Ovary (tissue), 9 donors: ENCODE results near the gene MOB3B. TPM values are rescaled to one million over a fixed set of nuclear protein-coding genes. Genes with fewer than 3 reads are reported as not detected.

Experiments used
- DNase-seq, 5 donors: peaks; one replicate each; pipeline ENCODE4 v3.0.0-alpha.2; 2019 to 2020
- H3K27ac ChIP-seq, 2 donors: fragments of 200-600 bp; one replicate each; pipeline versions ENCODE4 v1.5.1 to v1.8.0; 2019 to 2022
- H3K27me3 ChIP-seq: fragments of 200-600 bp; one replicate; pipeline ENCODE4 v1.8.0; 2022
- H3K36me3 ChIP-seq: fragments of 200-600 bp; sonication (generic); one replicate; pipeline ENCODE4 v1.5.1; 2019
- H3K4me1 ChIP-seq: one replicate; pipeline ENCODE4 v1.8.1; 2013; ENCODE audit warnings: mild to moderate bottlenecking, moderate library complexity; ENCODE audit not compliant: insufficient read depth
- H3K4me3 ChIP-seq: fragments of 200-600 bp; sonication (generic); one replicate; pipeline ENCODE4 v1.5.1; 2017
- H3K9me3 ChIP-seq, 2 donors: fragments of 200-600 bp in 1 of 2; sonication (generic) in 1 of 2; one replicate each; pipeline versions ENCODE4 v1.5.1 to v1.8.1; 2013 to 2019; ENCODE audit warnings: mild to moderate bottlenecking in 1 of 2, moderate library complexity in 1 of 2
- CTCF ChIP-seq, 3 donors: fragments of 450-650 bp in 2 of 3; fragments of 200-600 bp in 1 of 3; IDR thresholded peaks; one replicate each; pipeline versions ENCODE4 v1.5.1 to v1.8.0; 2016 to 2022; ENCODE audit warnings: antibody characterized with exemption in 3 of 3, mild to moderate bottlenecking in 1 of 3
- EP300 ChIP-seq: sonication (generic); formaldehyde crosslinking; IDR thresholded peaks from one replicate; pipeline ENCODE4 v1.6.1; 2017; ENCODE audit warnings: antibody characterized with exemption
- POLR2A ChIP-seq: fragments of 450-650 bp; IDR thresholded peaks from one replicate; pipeline ENCODE4 v1.6.1; 2017; ENCODE audit warnings: antibody characterized with exemption, mild to moderate bottlenecking, moderate library complexity
- WGBS, 3 donors: extraction: QIAGEN DNeasy Blood & Tissue Kit in 1 of 3; methylation state at CpG; one replicate each; pipeline versions ENCODE4 v1.1.5 to v1.1.7; 2013 to 2017; 5-methylcytosine and 5-hydroxymethylcytosine counted together
- intact Hi-C, 4 donors: fragments of 100-400 bp; cut with DNase I; formaldehyde crosslinking; loops; one replicate each; pipeline versions ENCODE4 v1.11.0 to v1.15.1; 2022 to 2023
- polyA plus RNA-seq, 2 donors: library from polyadenylated mRNA; stranded (reverse); fragments of 200-250 nt in 1 of 2; fragments of 350-450 nt in 1 of 2; fragmentation: Illumina TruSeq in 1 of 2; extraction: RNeasy Lipid Tissue Mini Kit (QIAGEN cat#74804) in 1 of 2; gene quantifications; one replicate each; pipeline ENCODE4 v1.2.3, GENCODE V29; 2013 to 2014
- total RNA-seq, 7 donors: library from RNA; depleted of rRNA in 2 of 7; stranded (reverse); fragments of >200 nt in 2 of 7; fragmentation: NEBNext Ultra II Directional in 3 of 7; extraction: Animal tissue kit (Norgen Biotek cat#: 25700) in 3 of 7; gene quantifications; one replicate each; pipeline versions ENCODE4 v1.1.0 to v1.2.4, GENCODE V29; 2016 to 2023
- donor health status: DM: no; HTN: no; CAD: no; lungs with moderate emphysema.
- donor health status: DM: no; HTN: no; CAD: no.
- donor health status: Bipolar disorder and iron deficiency.
- donor health status: DM: yes; HTN: yes; CAD: no.
- donor health status: DM: no; HTN: no; CAD: no.
- donor health status: DM: yes; HTN: yes; CAD: no.

Gene MOB3B
- total and polyA plus RNA-seq, 9 donors: 16.3 to 68.2 (median 28.1) TPM

- WGBS, 3 donors: 0 to 2% (median 0%) methylated on average over 24 to 25 of the region's 25 CpGs
- intact Hi-C loops: loop anchor here (2.0 to 10.0 kb wide), 5 partner anchors 54 to 192 kb away; no protein-coding TSS in a partner anchor
Observed at GRCh38 chr9:27528886-27529315, 713 bp downstream of the MOB3B start.

GRCh38 chr9:27528076-27528885, 1.3 kb downstream of the MOB3B start:
- H3K4me3 ChIP-seq: peak overlapping the region; percentile 68
- H3K27ac ChIP-seq: peak overlapping the region; percentile 91 to 92
- peaks cover 9% of the 10 kb centered on the region for H3K4me1 ChIP-seq
- TF ChIP-seq CTCF (IDR thresholded peaks at IDR 0.05): no peak
- peak; percentile 66 for TF ChIP-seq POLR2A
- 0 to 1% (median 0%) methylated on average over 44 of the region's 44 CpGs for WGBS, 3 donors
- DNase-seq: peak; percentile 83 to 90 (median 88)
- intact Hi-C loops: loop anchor here (2.0 to 10.0 kb wide), 5 partner anchors 53 to 191 kb away; no protein-coding TSS in a partner anchor
- no peaks in the 10 kb centered on the region for H3K9me3 ChIP-seq
- no peaks in the 10 kb centered on the region for H3K27me3 ChIP-seq
- no peaks in the 10 kb centered on the region for H3K36me3 ChIP-seq

More at GRCh38 chr9:27528886-27529315, 713 bp downstream of the MOB3B start:
- peak overlapping the region; percentile 91 to 92 for H3K27ac ChIP-seq
- H3K9me3 ChIP-seq: no peaks in the 10 kb centered on the region
- TF ChIP-seq POLR2A: peak; percentile 17
- TF ChIP-seq CTCF (IDR thresholded peaks at IDR 0.05): no peak
- no peak for TF ChIP-seq EP300
- peaks cover 11% of the 10 kb centered on the region for H3K4me1 ChIP-seq
- H3K4me3 ChIP-seq: peak overlapping the region; percentile 68
- peak; percentile 73 to 82 (median 77) for DNase-seq
- no peaks in the 10 kb centered on the region for H3K36me3 ChIP-seq
- no peaks in the 10 kb centered on the region for H3K27me3 ChIP-seq

- Histone ChIP-seq H3K36me3 (no peaks in the 10 kb centered on the region), H3K27ac (peak overlapping the region; percentile 91 to 92), H3K4me3 (peak overlapping the region; percentile 68), H3K9me3 (no peaks in the 10 kb centered on the region), H3K27me3 (no peaks in the 10 kb centered on the region), H3K4me1 (peaks cover 9% of the 10 kb centered on the region)
- intact Hi-C loops: loop anchor here (2.0 to 10.0 kb wide), 5 partner anchors 53 to 190 kb away; no protein-coding TSS in a partner anchor
- TF ChIP-seq POLR2A (no peak), EP300 (no peak), CTCF (IDR thresholded peaks at IDR 0.05) (no peak)
- 17 to 24% (median 20%) methylated on average over 8 of the region's 8 CpGs for WGBS, 3 donors
- DNase-seq: no peak
Observed at GRCh38 chr9:27527702-27528075, 1.9 kb downstream of the MOB3B start.

GRCh38 chr9:27524236-27524635, 5.4 kb downstream of the MOB3B start, which contains the start of gene IFNK:
TSS of gene IFNK (plus strand) at chr9:27524290. CDS start at chr9:27524337, 47 bp downstream.
- intact Hi-C loops: loop anchor here in 3 of 4 donors (10.0 kb wide), 2 partner anchors 49 to 159 kb away; no protein-coding TSS in a partner anchor
- no peak within 1 kb of the TSS for H3K27ac ChIP-seq
- H3K4me3 ChIP-seq: no peak within 1 kb of the TSS
- H3K36me3 ChIP-seq: no peaks in the 10 kb centered on the region
- no peak for TF ChIP-seq CTCF (IDR thresholded peaks at IDR 0.05)
- TF ChIP-seq POLR2A: no peak
- no peak for TF ChIP-seq EP300
- H3K9me3 ChIP-seq: no peaks in the 10 kb centered on the region
- H3K4me1 ChIP-seq: peaks cover 9% of the 10 kb centered on the region
- H3K27me3 ChIP-seq: no peaks in the 10 kb centered on the region
- 94 to 97% (median 95%) methylated on average over 2 of the region's 2 CpGs for WGBS, 3 donors
- no peak for DNase-seq
